Measurements from ENCODE around the gene ZNF620.
"Not testable (repeated sequence)": the region's sequence is repeated elsewhere in the genome, so short reads cannot be mapped to it uniquely, and the experiment has no call there.

Gene ZNF620

DNA sequence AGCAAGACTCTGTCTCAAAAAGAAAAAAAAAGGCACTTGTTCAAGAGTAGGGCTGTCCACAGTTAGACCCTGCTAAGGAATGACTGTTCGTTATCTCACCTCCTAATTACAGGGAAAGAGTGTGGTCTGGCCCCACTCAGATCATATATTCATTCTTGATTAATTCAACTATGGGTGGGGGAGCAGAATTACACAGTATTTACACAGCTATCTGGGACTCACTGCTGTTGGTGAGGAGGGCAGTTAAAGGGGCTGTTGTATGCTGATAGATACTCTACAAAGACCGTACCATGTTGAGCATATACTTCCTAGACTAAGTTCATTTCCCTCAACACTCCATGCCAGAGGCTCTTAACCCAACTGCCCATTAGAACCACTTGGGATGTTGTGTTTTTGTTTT is 3.8 kb upstream of the ZNF620 start:
- DNase-seq (ENCODE audit: low read depth in 2 of 2), result no peak

DNA sequence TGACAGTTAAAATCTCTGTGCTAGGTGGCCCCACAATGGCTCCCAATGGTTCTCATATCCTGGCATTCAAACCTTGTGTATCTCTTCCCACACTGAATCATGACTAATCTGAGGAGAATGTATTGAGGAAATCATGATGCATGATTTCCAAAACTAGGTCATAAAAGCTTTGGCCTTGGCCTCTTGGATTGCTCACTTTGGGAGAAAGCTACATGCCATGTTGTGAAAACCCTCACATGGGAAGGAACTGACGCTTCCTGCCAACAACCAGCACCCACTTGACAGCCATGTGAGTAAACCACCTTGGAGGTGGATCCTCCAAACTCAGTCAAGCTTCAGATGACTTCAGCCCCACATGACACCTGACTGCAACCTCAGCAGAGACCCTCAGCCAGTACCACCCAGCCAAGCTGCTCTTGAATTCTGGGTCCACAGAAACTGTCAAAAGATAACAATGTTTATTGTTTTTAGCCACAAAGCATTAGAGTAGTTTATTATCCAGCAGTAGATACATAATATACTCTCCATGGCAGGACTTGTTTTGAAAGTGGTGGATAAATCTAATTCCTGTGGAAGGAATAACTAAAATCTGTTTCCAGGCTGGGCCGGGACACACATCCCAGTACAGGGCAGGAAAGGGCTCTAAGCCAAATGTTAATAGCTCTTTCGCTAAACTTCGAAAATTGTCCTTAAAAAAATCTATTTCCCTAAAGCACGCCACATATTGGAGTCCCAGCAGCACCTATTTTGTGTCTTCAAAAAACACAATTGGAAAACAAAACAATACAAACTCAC is 1.0 kb upstream of the ZNF620 start:
- no peak for DNase-seq (ENCODE audit: low read depth in 2 of 2)

DNA sequence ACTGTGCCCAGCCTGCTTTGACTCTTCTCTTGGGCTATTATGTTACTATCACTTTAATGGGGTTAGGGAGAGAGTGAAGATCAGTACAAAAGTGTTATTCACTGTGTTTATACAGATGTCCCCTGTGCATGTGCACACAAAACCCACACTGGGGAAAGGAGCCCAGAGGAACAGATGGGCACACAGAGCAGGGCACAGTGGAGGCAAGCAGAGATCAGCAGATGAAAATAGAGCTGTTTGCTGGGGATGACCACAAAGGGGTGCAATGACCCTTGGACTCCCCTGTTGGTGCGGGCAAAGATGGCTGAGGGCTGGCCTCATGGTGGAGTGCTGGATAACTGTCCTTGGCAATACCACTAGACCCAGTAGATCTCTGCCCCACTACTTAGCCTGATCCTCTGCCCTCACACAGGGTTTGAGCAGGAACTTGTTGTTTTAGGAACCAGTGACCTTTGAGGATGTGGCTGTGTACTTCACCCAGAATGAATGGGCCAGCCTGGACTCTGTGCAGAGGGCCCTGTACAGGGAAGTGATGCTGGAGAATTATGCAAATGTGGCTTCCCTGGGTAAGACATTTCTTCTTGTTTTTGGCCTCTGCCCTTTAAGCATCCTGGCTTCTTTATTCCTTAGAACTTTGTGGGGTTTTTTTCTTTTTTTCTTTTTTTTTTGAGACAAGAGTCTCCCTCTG is 5.3 kb downstream of the ZNF620 start:
- no peak for DNase-seq (ENCODE audit: low read depth in 2 of 2)

DNA sequence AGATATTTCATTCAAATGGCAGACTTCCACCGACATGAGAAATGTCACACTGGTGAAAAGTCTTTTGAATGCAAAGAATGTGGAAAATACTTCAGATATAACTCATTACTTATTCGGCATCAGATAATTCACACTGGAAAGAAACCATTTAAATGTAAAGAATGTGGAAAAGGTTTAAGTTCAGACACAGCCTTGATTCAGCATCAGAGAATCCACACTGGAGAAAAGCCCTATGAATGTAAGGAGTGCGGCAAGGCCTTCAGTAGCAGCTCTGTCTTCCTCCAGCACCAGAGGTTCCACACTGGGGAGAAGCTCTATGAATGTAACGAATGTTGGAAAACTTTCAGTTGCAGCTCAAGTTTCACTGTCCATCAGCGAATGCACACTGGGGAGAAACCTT is 10.4 kb downstream of the ZNF620 start:
- DNase-seq (ENCODE audit: low read depth in 2 of 2), result no peak

DNA sequence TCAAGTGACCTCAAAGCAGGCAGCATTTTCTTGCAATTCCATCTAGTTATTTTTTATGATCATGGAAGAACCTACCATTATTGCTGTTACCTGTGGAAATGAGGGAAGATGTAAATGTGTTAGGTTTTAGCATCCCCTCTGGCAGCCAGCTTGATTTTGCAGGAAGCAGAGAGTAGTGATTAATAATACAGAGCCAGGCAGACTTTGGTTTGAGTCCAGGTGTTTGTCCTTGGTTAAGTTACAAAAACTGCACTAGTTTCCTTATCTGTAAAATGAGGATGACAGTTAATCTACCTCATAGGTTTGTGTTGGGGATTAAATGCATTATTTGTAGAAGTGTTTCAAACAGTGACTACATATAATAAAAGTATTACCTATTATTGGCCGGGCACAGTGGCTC is 12.2 kb downstream of the ZNF620 start:
- no peak for DNase-seq (ENCODE audit: low read depth in 2 of 2)

DNA sequence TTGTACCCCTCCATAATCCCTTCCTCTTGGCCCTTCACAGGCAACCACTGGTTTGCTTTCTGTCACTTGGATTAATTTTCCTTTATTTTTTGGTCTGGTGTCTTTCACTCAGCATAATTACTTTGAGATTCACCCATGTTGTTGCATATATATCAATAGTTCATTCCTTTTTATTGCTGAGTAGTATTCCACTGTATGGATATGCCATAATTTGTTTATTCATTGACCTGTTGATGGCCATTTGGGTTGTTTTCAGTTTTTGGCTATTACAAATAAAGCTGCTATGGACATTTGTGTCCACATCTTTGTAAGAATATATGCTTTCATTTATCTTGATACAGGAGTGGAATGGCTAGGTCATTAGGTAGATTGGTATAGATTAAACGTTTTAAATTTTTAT is 13.0 kb downstream of the ZNF620 start:
- no peak for DNase-seq (ENCODE audit: low read depth in 2 of 2)

DNA sequence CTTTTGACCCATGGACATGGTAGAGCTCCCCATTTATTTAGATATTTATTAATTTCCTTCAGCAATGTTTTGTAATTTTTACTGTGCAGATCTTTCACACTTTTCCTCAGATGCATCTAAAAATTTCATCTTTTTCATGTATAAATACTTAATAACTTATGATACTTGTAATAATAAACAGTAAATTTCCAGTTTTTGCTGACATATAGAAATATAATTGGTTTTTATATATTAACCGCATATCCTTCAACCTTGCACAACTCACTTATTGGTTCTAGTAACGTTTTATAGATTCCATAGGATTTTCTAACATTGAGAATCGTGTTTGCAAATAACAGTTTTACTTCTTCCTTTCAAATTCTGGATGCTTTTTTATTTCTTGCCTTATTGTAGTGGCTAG is 15.4 kb downstream of the ZNF620 start:
- no peak for DNase-seq (ENCODE audit: low read depth in 2 of 2)

DNA sequence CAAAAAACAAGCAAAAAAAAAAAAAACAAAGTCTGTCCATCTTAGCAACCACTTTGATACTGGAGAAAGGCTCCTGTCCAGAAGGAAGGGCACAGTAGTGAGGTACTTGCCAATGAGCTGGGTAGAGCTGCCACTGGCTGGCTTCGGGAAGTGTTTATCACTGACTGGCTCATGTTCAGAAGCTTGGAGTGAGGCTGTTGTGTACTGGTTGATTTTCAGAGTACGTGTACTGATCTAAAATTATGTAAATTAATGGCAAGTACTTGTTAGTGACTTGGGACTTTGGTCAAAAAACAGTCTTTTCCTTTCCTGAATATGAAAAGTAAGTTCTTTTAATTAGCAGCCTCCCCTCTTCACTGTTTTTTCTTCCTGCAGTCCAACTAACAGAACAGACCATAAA is 17.9 kb downstream of the ZNF620 start:
- no peak for DNase-seq (ENCODE audit: low read depth in 2 of 2)

DNA sequence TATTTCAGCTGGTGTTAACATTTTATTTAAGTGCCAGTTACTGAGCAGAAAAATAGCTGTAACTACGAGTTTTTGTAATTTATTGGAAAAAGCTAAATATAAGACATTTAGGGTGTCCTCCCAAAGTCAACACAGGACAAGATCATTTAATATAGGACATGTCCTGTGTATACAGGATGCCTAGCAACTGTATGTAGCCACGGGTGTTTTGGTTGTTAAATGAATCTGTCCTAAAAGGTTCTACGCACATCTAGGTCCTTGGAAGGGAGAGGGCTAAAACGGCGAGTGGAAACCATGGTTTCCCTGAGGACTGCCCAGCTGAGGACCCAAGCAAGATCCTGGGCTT is 18.4 kb downstream of the ZNF620 start:
- no peak for DNase-seq (ENCODE audit: low read depth in 2 of 2)

DNA sequence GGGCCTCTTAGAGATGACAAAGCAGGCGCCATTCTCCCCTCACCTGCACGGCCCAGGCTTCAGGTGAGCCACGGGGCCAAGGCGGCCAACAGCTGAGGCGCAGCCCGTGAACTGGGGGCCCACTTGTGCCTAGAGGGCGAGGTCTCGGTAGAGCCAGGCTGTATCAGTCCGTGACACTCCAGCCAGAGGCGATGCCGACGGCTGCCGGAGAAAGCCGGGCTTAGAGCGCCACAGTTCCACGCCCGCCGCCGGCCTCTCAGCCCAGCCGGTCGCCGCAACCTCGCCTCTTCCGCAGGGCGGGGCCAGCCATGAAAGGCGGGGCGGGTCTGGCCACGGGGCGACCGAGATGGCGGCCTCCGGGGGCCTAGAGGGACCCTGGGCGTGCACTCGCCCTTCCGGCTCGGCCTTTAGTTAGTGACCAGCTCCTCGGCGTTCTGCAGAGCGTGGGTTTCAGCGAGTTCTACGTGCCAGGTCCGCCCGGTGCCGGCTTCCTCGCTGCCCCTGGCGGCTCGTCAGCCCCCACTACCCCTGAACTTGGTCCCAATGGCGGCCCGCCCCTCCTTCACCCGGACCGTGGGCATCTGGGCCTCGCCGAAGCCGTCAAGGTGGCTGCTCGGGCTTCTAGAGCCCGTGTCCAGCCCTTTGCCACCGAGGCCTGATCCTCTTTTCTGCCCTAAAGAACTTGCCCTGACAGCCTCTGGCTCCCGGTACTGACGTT is 18.9 kb downstream of the ZNF620 start, which contains the start of gene ZNF621:
Gene ZNF621 (plus strand): TSS at position 393 of the 718 bp plus-strand sequence. CDS start 881 bp downstream, outside the sequence.
- peak; percentile 65 to 69 for DNase-seq (ENCODE audit: low read depth in 2 of 2)

DNA sequence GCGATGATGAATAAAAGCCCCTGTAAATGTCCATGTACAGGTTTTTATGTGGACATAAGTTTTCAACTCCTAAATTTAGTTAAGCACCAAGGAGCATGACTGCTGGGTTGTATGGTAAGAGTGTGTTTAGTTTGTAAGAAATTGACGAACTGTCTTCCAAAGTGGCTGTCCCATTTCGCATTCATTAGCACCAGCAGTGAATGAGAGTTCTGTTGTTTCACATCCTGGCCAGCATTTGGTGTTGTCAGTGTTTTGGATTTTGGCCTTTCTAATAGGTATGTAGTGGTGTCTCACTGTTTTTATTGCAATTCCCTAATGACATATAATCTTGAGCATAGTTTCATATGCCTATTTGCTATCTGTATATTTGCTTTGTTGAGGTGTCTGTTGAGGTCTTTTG is 22.6 kb downstream of the ZNF620 start:
- no peak for DNase-seq (ENCODE audit: low read depth in 2 of 2)

DNA sequence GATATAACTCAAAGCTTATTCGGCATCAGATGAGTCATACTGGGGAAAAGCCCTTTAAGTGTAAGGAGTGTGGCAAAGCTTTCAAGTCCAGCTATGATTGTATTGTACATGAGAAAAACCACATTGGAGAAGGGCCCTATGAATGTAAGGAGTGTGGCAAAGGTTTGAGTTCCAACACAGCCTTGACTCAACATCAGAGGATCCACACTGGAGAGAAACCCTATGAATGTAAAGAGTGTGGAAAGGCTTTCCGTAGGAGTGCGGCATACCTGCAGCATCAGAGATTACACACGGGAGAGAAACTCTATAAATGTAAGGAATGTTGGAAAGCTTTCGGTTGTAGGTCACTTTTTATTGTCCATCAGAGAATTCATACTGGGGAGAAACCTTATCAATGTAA is 26.4 kb downstream of the ZNF620 start:
- no peak for DNase-seq (ENCODE audit: low read depth in 2 of 2)

DNA sequence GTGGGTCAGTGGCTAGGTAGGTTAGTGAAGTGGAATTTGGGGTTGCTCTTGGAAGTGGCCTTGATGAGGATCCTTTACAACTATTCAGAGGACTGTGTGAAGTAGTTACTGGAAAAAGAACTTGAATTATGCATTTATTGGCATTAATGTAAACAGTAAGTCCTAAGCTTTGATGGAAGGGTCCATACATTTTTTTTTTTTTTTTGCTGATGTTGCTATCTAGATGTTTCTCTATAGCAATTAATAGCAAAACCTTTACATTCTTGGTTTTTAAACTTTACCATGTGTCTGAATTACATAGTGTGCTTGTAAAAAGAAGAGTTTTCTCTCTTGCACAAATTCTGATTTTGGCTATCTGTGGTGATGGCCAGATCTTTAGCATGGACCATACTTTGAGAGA is 28.4 kb downstream of the ZNF620 start:
- DNase-seq (ENCODE audit: low read depth in 2 of 2), result no peak

DNA sequence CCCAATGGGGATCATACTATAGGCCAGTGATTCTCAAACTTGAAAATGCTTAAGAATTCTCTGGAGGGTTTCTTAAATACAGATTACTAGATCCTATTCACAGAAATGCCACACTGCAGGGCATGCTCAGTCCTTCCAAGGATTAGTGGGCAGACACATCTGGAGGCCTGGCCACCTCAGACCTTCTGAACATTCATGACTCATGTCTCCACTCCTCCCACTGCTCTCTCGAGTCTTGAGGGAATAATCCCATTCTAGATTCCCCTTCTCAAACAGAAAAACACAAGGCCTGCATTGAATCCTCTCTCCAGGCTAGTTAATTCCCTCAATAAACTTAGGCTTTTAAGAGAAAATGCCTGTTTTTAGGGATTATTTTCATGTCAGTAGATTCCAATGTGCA is 41.0 kb downstream of the ZNF620 start:
- DNase-seq (ENCODE audit: low read depth in 2 of 2), result no peak

DNA sequence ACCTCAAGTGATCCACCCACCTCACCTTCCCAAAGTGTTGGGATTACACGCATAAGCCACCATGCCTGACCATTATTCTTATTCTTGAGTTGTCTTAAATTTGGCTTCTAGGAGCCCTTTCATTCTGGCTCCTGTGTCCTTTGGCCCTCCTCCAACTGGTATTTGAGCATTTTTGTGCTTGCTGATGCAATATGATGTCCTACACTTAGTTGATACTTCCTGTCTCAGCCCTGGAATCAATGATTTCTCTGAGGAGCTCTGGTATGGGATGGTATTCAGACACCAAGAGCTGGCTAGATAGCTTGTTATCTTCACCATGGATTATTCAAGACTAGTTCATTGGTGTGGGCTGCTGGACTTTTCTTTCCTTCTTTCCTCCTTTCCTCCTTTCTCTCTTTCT is 44.3 kb downstream of the ZNF620 start:
- DNase-seq (ENCODE audit: low read depth in 2 of 2), result no peak

DNA sequence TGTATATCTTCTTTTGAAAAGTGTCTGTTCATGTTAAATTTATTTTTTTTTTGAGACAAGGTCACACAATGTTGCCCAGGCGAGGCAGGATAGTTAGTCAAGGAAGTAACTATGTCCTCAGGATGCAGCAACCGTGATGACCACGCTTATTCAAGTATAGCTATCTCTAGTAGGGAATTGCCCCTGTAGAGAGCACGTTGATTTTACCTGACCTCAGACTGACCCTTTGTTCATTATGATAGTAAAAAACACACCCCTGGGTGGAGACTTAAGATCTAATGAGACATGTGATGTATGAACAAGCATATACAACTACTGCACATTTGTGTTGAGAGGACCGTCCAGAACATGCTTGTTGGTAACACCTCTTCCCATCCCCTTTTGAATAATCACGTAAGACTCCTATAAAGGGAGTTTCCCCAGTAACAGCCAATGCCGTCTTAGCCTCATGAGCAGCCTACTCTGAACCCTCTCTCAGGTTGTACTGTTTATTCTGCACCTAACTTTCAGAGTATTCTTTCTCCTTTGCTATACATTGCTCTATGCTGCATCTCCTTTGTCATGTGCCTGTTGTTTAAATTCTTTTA is 51.8 kb downstream of the ZNF620 start:
- DNase-seq (ENCODE audit: low read depth in 2 of 2), result no peak

DNA sequence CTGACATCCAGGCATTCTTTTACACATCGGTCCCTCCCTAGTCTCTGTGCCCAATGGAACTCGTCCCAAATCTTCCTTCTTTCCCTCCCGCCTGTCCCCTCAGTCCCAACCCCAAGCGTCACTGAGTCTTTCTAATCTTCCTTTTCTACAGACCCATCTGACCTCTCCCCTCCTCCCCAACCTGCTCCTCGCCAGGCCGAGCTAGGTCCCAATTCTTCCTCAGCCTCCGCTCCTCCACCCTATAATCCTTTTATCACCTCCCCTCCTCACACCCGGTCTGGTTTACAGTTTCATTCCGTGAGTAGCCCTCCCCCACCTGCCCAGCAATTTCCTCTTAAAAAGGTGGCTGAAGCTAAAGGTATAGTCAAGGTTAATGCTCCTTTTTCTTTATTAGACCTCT is 56.6 kb downstream of the ZNF620 start:
- not testable (repeated sequence) for DNase-seq (ENCODE audit: low read depth in 2 of 2)

DNA sequence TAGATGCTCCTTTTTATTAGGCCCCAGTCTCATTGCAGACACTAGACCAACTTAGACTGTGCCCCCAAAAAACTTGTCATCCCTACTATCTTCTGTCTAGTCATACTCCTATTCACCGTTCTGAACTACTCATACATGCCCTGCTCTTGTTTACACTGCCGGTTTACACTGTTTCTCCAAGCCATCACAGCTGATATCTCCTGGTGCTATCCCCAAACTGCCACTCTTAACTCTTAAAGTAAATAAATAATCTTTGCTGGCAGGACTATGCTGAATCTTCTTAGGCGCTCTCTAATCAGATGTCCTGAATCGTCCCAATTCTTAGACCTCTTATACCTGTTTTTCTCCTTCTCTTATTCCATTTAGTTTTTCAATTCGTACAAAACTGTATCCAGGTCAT is 59.8 kb downstream of the ZNF620 start:
- DNase-seq (ENCODE audit: low read depth in 2 of 2), result not testable (repeated sequence)

DNA sequence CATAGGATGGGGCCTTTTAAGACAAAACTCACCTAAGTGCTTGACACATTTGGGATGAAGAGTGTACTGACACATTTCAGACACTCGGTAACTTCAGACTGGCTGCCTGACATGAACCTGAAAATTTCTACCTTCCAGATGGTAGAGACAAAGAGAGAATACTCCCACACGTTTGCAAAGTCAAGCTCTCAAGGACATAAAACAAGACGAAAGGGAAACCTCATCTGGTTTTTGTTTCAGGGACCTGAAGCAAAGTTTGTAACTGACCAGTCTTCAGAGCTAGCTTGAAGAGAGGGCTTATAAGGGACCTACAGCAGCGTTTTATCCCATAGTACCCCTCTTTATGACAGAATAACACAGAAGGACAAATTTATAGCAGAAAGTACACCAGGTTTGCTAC is 60.9 kb downstream of the ZNF620 start:
- DNase-seq (ENCODE audit: low read depth in 2 of 2), result no peak

Measured in activated CD4-positive, alpha-beta T cell treated with anti-CD3 and anti-CD28 coated beads for 24 hours (primary cell).